Gastrocnemius medialis (tissue), 4 donors: Measurements from ENCODE around the gene ZC2HC1B. TPM values are rescaled to one million over a fixed set of nuclear protein-coding genes. Genes with fewer than 3 reads are reported as not detected.
"Not testable (repeated sequence)": the region's sequence is repeated elsewhere in the genome, so short reads cannot be mapped to it uniquely, and the experiment has no call there.

Experiments
- ATAC-seq, 2 donors: fragments of 150-250 bp; one replicate each; pipeline ENCODE4 v1.9.1; 2016
- DNase-seq, 2 donors: peaks; one replicate each; pipeline ENCODE4 v3.0.0-alpha.2; 2019
- H3K27ac ChIP-seq, 4 donors: fragments of 200-600 bp; sonication (generic); 1 replicate in 1 of 4; 2 replicates in 3 of 4; pipeline ENCODE4 v1.5.1; 2016 to 2018; ENCODE audit warnings: mild to moderate bottlenecking in 2 of 4, moderate library complexity in 1 of 4
- H3K27me3 ChIP-seq, 3 donors: fragments of 200-600 bp; sonication (generic) in 2 of 3; 1 replicate in 1 of 3; 2 replicates in 2 of 3; pipeline versions ENCODE4 v1.5.1 to v1.6.0; 2016 to 2019; ENCODE audit warnings: mild to moderate bottlenecking in 1 of 3, moderate library complexity in 1 of 3
- H3K36me3 ChIP-seq, 2 donors: fragments of 200-600 bp; sonication (generic) in 1 of 2; one replicate each; pipeline ENCODE4 v1.5.1; 2017 to 2018
- H3K4me1 ChIP-seq, 2 donors: fragments of 200-600 bp; sonication (generic) in 1 of 2; one replicate each; pipeline ENCODE4 v1.5.1; 2016 to 2017; ENCODE audit warnings: mild to moderate bottlenecking in 2 of 2
- H3K4me3 ChIP-seq, 4 donors: fragments of 200-600 bp; sonication (generic) in 3 of 4; 1 replicate in 1 of 4; 2 replicates in 3 of 4; pipeline ENCODE4 v1.5.1; 2016 to 2019; ENCODE audit warnings: mild to moderate bottlenecking in 2 of 4
- H3K9me3 ChIP-seq, 3 donors: fragments of 200-600 bp; sonication (generic) in 2 of 3; 1 replicate in 1 of 3; 2 replicates in 2 of 3; pipeline ENCODE4 v1.5.1; 2016 to 2019
- POLR2A ChIP-seq, 2 donors: fragments of 450-650 bp; IDR thresholded peaks; one replicate each; pipeline ENCODE4 v1.6.1; 2017; ENCODE audit warnings: antibody characterized with exemption in 2 of 2, mild to moderate bottlenecking in 2 of 2, moderate library complexity in 2 of 2
- in situ Hi-C, 4 donors: fragments of 200-750 bp; cut with MboI; loops; one replicate each; pipeline versions ENCODE4 v1.15.0 to v1.8.0; 2017; ENCODE audit warnings: low sequenced_read_pairs in 4 of 4
- intact Hi-C: fragments of 100-400 bp; cut with DNase I; formaldehyde crosslinking; loops from one replicate; pipeline ENCODE4 v1.15.1; 2023; ENCODE audit warnings: low total_unique reads
- total RNA-seq, 4 donors: library from RNA; depleted of rRNA; stranded (reverse); fragments of >200 nt; gene quantifications; one replicate each; pipeline versions ENCODE4 v1.1.0 to v1.2.3, GENCODE V29; 2016
- TF ChIP-seq, protein P1 (sequence below), 5 experiments: fragments of 450-650 bp in 3 of 5; fragments of 200-600 bp in 2 of 5; sonication (generic) in 2 of 5; IDR thresholded peaks in 4 of 5; conservative IDR thresholded peaks in 1 of 5; 1 replicate in 4 of 5; 2 replicates in 1 of 5; pipeline ENCODE4 v1.5.1; 2016 to 2019; ENCODE audit warnings: antibody characterized with exemption in 5 of 5, mild to moderate bottlenecking in 3 of 5, moderate library complexity in 3 of 5

ZC2HC1B gene
- total RNA-seq, 4 donors from 2014 or later = not detected

DNA sequence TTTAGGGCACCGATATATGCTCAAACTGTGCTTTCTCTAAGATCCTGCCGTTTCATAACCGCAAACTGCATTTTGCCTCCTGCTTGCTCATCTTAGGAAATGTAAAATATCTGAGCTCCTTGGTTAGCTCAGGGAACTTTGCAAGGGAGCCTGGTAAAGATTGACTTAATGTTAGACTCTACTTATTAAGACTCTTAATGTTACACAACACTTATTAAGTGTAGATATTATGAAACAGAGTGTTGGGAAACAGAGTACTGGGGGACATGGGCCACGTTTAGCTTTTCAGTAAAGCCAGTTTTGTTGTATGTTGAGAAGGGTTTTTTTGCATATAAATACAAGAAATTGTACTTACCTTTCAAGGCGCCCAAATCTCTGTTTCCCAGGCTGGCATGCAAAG lies 19.2 kb upstream of the ZC2HC1B start:
- TF ChIP-seq POLR2A (IDR thresholded peaks at IDR 0.05) = no peak
- H3K9me3 ChIP-seq = no peaks in the 10 kb centered on the region
- H3K27ac ChIP-seq = no peak overlapping the region
- ATAC-seq (no peak), DNase-seq (no peak)
- intact Hi-C loops = no loop called here
- H3K36me3 ChIP-seq = peaks cover 3 to 55% of the 10 kb centered on the region in 2 donors
- in situ Hi-C loops = no loop called here
- no peaks in the 10 kb centered on the region for H3K27me3 ChIP-seq
- H3K4me1 ChIP-seq = peaks cover 9 to 14% of the 10 kb centered on the region in 2 donors
- no peak overlapping the region for H3K4me3 ChIP-seq

DNA sequence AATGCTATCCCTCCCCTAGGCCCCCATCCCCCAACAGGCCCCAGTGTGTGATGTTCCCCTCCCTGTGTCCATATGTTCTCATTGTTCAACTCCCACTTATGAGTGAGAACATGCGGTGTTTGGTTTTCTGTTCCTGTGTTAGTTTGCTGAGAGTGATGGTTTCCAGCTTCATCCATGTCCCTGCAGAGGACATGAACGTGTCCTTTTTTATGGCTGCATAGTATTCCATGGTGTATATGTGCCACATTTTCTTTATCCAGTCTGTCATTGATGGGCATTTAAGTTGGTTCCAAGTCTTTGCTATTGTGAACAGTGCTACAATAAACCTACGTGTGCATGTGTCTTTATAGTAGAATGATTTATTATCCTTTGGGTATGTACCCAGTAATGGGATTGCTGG lies 12.6 kb upstream of the ZC2HC1B start:
- H3K9me3 ChIP-seq = not testable (repeated sequence)

DNA sequence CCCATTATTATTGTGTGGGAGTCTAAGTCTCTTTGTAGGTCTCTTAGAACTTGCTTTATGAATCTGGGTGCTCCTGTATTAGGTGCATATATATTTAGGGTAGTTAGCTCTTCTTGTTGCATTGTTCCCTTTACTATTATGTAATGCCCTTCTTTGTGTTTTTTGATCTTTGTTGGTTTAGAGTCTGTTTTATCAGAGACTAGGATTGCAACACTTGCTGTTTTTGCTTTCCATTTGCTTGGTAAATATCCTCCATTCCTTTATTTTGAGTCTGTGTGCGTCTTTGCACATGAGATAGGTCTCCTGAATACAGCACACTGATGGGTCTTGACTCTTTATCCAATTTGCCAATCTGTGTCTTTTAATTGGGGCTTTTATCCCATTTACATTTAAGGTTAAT lies 9.2 kb upstream of the ZC2HC1B start:
- peaks cover 0 to 93% of the 10 kb centered on the region in 2 donors for H3K36me3 ChIP-seq
- intact Hi-C loops, in situ Hi-C loops, H3K4me3 ChIP-seq, H3K27ac ChIP-seq, ATAC-seq, H3K9me3 ChIP-seq, H3K4me1 ChIP-seq, H3K27me3 ChIP-seq, DNase-seq: not testable (repeated sequence)

More for the DNA sequence above, 12.6 kb upstream of the ZC2HC1B start:
- H3K27me3 ChIP-seq, H3K4me1 ChIP-seq, H3K27ac ChIP-seq, H3K4me3 ChIP-seq, intact Hi-C loops, DNase-seq, in situ Hi-C loops, ATAC-seq: not testable (repeated sequence)
- peaks cover 0 to 90% of the 10 kb centered on the region in 2 donors for H3K36me3 ChIP-seq

DNA sequence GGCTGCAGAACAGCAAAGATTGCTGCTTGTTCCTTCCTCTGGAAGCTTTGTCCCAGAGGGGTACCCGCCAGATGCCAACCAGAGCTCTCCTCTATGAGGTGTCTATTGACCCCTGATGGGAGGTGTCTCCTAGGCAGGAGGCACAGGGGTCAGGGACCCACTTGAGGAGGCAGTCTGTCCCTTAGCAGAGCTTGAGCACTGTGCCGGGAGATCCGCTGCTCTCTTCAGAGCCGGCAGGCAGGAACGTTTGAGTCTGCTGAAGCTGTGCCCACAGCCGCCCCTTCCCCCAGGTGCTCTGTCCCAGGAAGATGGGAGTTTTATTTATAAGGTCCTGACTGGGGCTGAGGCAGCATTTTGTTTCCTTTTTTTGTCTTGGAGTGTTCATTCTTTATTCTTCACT lies 7.5 kb upstream of the ZC2HC1B start:
- H3K27me3 ChIP-seq, ATAC-seq, H3K4me1 ChIP-seq, DNase-seq, in situ Hi-C loops, intact Hi-C loops, H3K27ac ChIP-seq, H3K9me3 ChIP-seq, H3K4me3 ChIP-seq: not testable (repeated sequence)
- peaks cover 0 to 92% of the 10 kb centered on the region in 2 donors for H3K36me3 ChIP-seq

DNA sequence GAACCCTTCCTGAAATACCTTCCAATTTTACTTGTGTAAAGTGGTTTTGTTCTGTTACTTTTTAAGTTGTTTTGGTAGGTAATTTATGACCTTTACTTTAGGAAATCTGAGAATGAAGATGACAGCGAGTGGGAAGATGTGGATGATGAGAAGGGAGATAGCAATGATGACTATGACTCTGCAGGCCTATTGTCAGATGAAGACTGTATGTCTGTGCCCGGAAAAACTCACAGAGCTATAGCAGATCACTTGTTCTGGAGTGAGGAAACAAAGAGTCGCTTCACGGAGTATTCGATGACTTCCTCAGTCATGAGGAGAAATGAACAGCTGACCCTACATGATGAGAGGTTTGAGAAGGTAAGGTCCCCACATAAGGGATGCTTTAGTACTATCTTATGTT lies 6.6 kb upstream of the ZC2HC1B start:
- Histone ChIP-seq H3K27ac (no peak overlapping the region), H3K36me3 (peaks cover 0 to 92% of the 10 kb centered on the region in 2 donors), H3K27me3 (no peaks in the 10 kb centered on the region), H3K4me3 (no peak overlapping the region), H3K4me1 (no peaks in the 10 kb centered on the region), H3K9me3 (no peaks in the 10 kb centered on the region)
- intact Hi-C loops = no loop called here
- no peak for ATAC-seq
- DNase-seq = no peak
- TF ChIP-seq POLR2A (IDR thresholded peaks at IDR 0.05) = no peak
- TF ChIP-seq, protein P1, sequence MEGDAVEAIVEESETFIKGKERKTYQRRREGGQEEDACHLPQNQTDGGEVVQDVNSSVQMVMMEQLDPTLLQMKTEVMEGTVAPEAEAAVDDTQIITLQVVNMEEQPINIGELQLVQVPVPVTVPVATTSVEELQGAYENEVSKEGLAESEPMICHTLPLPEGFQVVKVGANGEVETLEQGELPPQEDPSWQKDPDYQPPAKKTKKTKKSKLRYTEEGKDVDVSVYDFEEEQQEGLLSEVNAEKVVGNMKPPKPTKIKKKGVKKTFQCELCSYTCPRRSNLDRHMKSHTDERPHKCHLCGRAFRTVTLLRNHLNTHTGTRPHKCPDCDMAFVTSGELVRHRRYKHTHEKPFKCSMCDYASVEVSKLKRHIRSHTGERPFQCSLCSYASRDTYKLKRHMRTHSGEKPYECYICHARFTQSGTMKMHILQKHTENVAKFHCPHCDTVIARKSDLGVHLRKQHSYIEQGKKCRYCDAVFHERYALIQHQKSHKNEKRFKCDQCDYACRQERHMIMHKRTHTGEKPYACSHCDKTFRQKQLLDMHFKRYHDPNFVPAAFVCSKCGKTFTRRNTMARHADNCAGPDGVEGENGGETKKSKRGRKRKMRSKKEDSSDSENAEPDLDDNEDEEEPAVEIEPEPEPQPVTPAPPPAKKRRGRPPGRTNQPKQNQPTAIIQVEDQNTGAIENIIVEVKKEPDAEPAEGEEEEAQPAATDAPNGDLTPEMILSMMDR (IDR thresholded peaks at IDR 0.05 in 4 of 5, conservative IDR thresholded peaks at IDR 0.05 in 1 of 5) = no peak
- in situ Hi-C loops = no loop called here

DNA sequence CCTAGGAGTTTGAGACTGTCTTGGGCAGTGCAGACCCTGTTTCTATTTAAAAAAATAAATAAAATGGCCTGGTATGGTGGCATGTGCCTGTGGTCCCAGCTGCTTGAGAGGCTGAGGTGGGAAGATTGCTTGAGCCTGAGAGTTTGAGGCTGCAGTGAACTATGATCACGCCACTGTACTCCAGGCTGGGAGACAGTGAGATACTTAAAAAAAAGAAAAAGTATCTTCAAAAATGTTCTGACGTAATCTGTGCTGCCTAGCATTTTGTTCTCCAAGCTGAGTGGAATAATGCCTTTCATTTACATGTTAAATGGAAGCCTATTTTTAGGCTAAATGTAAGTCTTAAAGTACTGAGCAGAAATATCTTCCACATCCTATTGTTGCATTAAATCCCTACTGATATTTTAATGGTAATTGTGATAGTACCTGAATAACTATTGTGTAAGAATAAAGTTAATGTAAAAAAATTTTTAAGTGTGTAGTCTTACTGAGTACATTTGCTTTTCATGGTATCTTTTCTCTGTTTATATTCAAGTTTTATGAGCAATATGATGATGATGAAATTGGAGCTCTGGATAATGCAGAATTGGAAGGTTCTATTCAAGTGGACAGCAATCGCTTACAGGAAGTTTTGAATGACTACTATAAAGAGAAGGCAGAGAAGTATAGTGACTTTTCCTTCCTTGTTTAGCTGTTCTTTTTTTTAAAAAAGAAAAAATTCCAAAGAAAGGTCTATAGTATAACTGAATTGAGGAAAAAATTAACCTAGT lies 4.2 kb upstream of the ZC2HC1B start:
- Histone ChIP-seq H3K27me3 (no peaks in the 10 kb centered on the region), H3K4me3 (no peak overlapping the region), H3K4me1 (no peaks in the 10 kb centered on the region), H3K9me3 (no peaks in the 10 kb centered on the region), H3K36me3 (peaks cover 0 to 94% of the 10 kb centered on the region in 2 donors), H3K27ac (no peak overlapping the region)
- in situ Hi-C loops = no loop called here
- intact Hi-C loops = no loop called here
- no peak for DNase-seq
- no peak for TF ChIP-seq POLR2A (IDR thresholded peaks at IDR 0.05)
- TF ChIP-seq, protein P1 (IDR thresholded peaks at IDR 0.05 in 4 of 5, conservative IDR thresholded peaks at IDR 0.05 in 1 of 5) = no peak
- ATAC-seq = no peak
